ENCODE data around the gene ONECUT1.

Gene ONECUT1

GRCh38 chr15:52746162-52746757, 43.9 kb downstream of the ONECUT1 start:
- CTCF ChIA-PET, result interaction anchor here (2.4 kb wide), 1 partner anchor 11 kb away, joined by 8 read pairs; no protein-coding TSS in a partner anchor

DNA sequence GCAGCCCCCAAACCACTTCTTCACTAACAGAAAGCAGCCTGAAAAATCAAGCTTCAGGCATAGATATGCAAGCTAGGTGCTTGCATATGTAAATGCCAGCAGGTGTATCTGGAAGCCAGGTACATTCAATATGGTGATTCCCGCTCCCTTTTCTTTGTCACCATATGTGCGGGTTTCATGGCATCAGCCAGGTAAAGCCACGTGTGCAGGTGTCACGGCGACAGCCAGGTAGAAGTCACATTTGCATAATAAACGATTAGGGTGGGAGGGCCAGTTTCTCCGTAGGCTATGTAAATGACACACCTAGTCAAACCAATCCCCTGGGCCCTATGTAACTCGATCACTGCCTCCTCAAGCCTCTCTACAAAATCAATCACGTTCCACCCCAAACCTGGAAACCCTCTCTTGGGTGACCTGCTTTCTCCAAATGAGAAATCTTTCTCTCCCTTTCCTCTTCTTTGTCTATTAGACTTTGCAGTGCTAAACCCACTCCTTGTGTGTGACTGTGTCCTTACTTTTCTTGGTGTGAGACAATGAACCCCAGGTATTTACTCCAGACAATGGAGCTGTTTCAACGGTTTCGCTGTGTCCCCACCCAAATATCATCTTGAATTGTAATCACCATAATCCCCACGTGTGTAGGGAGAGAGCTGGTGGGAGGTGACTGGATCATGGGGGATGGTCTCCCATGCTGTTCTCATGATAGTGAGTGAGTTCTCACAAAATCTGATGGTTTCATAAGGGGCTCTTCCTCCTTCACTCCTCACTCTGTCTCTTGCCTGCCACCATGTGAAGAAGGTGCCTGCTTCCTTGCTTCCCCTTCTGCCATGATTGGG, 44.6 kb downstream of the ONECUT1 start:
- ChIA-PET CTCF (no interaction called here), POLR2A (no interaction called here)
- TF ChIP-seq, protein P1, sequence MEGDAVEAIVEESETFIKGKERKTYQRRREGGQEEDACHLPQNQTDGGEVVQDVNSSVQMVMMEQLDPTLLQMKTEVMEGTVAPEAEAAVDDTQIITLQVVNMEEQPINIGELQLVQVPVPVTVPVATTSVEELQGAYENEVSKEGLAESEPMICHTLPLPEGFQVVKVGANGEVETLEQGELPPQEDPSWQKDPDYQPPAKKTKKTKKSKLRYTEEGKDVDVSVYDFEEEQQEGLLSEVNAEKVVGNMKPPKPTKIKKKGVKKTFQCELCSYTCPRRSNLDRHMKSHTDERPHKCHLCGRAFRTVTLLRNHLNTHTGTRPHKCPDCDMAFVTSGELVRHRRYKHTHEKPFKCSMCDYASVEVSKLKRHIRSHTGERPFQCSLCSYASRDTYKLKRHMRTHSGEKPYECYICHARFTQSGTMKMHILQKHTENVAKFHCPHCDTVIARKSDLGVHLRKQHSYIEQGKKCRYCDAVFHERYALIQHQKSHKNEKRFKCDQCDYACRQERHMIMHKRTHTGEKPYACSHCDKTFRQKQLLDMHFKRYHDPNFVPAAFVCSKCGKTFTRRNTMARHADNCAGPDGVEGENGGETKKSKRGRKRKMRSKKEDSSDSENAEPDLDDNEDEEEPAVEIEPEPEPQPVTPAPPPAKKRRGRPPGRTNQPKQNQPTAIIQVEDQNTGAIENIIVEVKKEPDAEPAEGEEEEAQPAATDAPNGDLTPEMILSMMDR (IDR thresholded peaks at IDR 0.05; ENCODE audit: control extremely low read depth, extremely low read depth, low read depth, missing control alignments), result no peak
- no peak for DNase-seq (ENCODE audit: extremely low spot score)

More at GRCh38 chr15:52746162-52746757, 43.9 kb downstream of the ONECUT1 start:
- TF ChIP-seq, protein P1 (IDR thresholded peaks at IDR 0.05; ENCODE audit: control extremely low read depth, extremely low read depth, low read depth, missing control alignments), result no peak
- DNase-seq (ENCODE audit: extremely low spot score), result no peak
- POLR2A ChIA-PET, result no interaction called here

GRCh38 chr15:52738311-52738710, 51.8 kb downstream of the ONECUT1 start:
- CTCF ChIA-PET, result interaction anchor here (0.9 to 2.0 kb wide), 4 partner anchors 10 to 482 kb away, joined by 3 to 19 read pairs (median 3); no protein-coding TSS in a partner anchor
- POLR2A ChIA-PET, result no interaction called here
- TF ChIP-seq, protein P1 (IDR thresholded peaks at IDR 0.05; ENCODE audit: control extremely low read depth, extremely low read depth, low read depth, missing control alignments), result no peak
- no peak for DNase-seq (ENCODE audit: extremely low spot score)

GRCh38 chr15:52737720-52738119, 52.4 kb downstream of the ONECUT1 start:
- no peak for DNase-seq (ENCODE audit: extremely low spot score)
- TF ChIP-seq, protein P1 (IDR thresholded peaks at IDR 0.05; ENCODE audit: control extremely low read depth, extremely low read depth, low read depth, missing control alignments), result no peak
- CTCF ChIA-PET, result interaction anchor here (0.9 to 2.0 kb wide), 5 partner anchors 11 to 481 kb away, joined by 3 to 19 read pairs (median 3); no protein-coding TSS in a partner anchor
- POLR2A ChIA-PET, result no interaction called here

DNA sequence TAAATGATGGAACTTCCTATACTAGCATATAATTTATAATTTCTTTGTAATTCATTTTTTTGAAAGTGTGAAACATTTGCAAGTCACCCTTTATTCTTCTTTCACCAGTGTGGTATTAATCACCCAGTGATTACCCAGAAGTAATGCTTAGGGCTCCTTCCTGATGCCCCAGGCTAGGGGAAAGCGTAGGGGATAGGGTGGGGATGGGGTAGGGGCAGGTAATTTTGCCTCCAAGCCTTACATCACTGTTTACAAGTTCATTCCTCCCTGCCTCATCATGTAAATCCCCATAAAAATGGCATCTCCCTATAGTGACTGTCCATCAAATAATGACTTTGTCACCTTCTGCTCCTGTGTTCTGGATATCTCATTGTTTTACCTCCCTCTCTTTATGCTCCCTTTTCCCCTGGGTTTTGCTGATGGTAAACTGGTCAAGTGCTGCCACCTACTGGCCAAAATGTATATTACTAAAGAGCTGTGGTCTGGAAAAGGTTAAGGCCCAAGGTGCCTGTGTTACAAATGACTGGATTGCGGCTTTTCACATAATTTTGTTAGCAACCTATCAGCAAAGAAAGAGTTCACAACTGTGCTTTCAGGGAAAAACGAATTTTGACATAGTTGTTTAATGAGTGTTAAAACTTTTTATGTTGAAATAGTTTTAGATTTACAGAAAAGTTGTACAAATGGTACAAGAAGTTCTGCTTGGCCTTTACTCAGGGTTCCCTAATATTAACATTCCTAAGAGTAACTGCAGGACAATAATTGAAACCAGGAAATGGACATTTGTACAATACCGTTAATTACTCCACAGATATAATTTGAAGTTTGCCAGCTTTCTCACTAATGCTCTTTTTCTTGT, 54.7 kb downstream of the ONECUT1 start:
- TF ChIP-seq, protein P1 (IDR thresholded peaks at IDR 0.05; ENCODE audit: control extremely low read depth, extremely low read depth, low read depth, missing control alignments), result peak; percentile 68
- CTCF ChIA-PET, result interaction anchor here (0.6 to 7.5 kb wide), 29 partner anchors 9 to 556 kb away, joined by 3 to 204 read pairs (median 3); partner anchors contain the start of gene MYO5A
- POLR2A ChIA-PET, result no interaction called here
- peak; percentile 74 for DNase-seq (ENCODE audit: extremely low spot score)

- DNase-seq (ENCODE audit: extremely low spot score), result no peak
- POLR2A ChIA-PET, result no interaction called here
- TF ChIP-seq, protein P1 (IDR thresholded peaks at IDR 0.05; ENCODE audit: control extremely low read depth, extremely low read depth, low read depth, missing control alignments), result no peak
- CTCF ChIA-PET, result interaction anchor here (1.0 to 7.5 kb wide), 14 partner anchors 10 to 477 kb away, joined by 3 to 204 read pairs (median 4); no protein-coding TSS in a partner anchor
These were observed 55.8 kb downstream of the ONECUT1 start for GRCh38 chr15:52734329-52734728.

Measured in GM10248 (cell line).